ENCODE data around the gene CFAP20DC.

GRCh38 chr3:58769065-58769464, 280.8 kb downstream of the CFAP20DC start:
- TF ChIP-seq POLR2AphosphoS5 (IDR thresholded peaks at IDR 0.05; ENCODE audit: low read depth, low read length) (no peak), POLR2A (IDR thresholded peaks at IDR 0.05; ENCODE audit: low read depth, low read length) (no peak)
